ENCODE measurements around the gene JAML. TPM values are rescaled to one million over a fixed set of nuclear protein-coding genes. Genes with fewer than 3 reads are reported as not detected.

The JAML gene
- total RNA-seq, 6 experiments from 2014 or later: 1.5 to 9.1 (median 3.2) TPM

GRCh38 chr11:118217575-118217974 lies 7.2 kb downstream of the JAML start:
- Histone ChIP-seq H3K27me3 (no peaks in the 10 kb centered on the region), H3K27ac (no peak overlapping the region)
- TF ChIP-seq POLR2A (IDR thresholded peaks at IDR 0.05) (no peak), CTCF (IDR thresholded peaks at IDR 0.05) (no peak)

GRCh38 chr11:118216621-118217481 lies 8.0 kb downstream of the JAML start:
- Histone ChIP-seq H3K4me3 (no peak overlapping the region), H3K27me3 (no peaks in the 10 kb centered on the region), H3K27ac (no peak overlapping the region), H3K36me3 (no peaks in the 10 kb centered on the region), H3K9me3 (no peaks in the 10 kb centered on the region), H3K4me1 (peaks cover 0 to 22% (median 10%) of the 10 kb centered on the region in 4 donors)
- 74% methylated on average over 11 of the region's 11 CpGs for WGBS (ENCODE audit: insufficient coverage, low coverage, low lambda C conversion rate, missing lambda C conversion rate)
- no peak for DNase-seq
- no peak for ATAC-seq
- TF ChIP-seq POLR2A (IDR thresholded peaks at IDR 0.05) (no peak), CTCF (IDR thresholded peaks at IDR 0.05) (no peak)
- intact Hi-C loops (cut with DNase I): no loop called here

More at GRCh38 chr11:118217575-118217974, 7.2 kb downstream of the JAML start:
- DNase-seq (no peak), ATAC-seq (no peak)
- no peaks in the 10 kb centered on the region for H3K36me3 ChIP-seq
- no peaks in the 10 kb centered on the region for H3K9me3 ChIP-seq
- H3K4me1 ChIP-seq: peaks cover 0 to 15% (median 7%) of the 10 kb centered on the region in 4 donors
- H3K4me3 ChIP-seq: no peak overlapping the region
- WGBS (ENCODE audit: insufficient coverage, low coverage, low lambda C conversion rate, missing lambda C conversion rate): 69% methylated on average over 3 of the region's 3 CpGs
- intact Hi-C loops (cut with DNase I): no loop called here

GRCh38 chr11:118215765-118216164 lies 9.0 kb downstream of the JAML start:
- DNase-seq (no peak), ATAC-seq (no peak)
- Histone ChIP-seq H3K27me3 (no peaks in the 10 kb centered on the region), H3K4me1 (peaks cover 0 to 29% (median 12%) of the 10 kb centered on the region in 4 donors), H3K4me3 (no peak overlapping the region), H3K9me3 (no peaks in the 10 kb centered on the region), H3K36me3 (no peaks in the 10 kb centered on the region), H3K27ac (no peak overlapping the region)
- 92% methylated on average over 4 of the region's 7 CpGs for WGBS (ENCODE audit: insufficient coverage, low coverage, low lambda C conversion rate, missing lambda C conversion rate)
- intact Hi-C loops (cut with DNase I): no loop called here
- no peak for TF ChIP-seq CTCF (IDR thresholded peaks at IDR 0.05)
- TF ChIP-seq POLR2A (IDR thresholded peaks at IDR 0.05): no peak

- WGBS (ENCODE audit: insufficient coverage, low coverage, low lambda C conversion rate, missing lambda C conversion rate): 74% methylated on average over 3 of the region's 3 CpGs
- ATAC-seq: no peak
- H3K4me1 ChIP-seq: peaks cover 0 to 29% (median 12%) of the 10 kb centered on the region in 4 donors
- intact Hi-C loops (cut with DNase I): no loop called here
- no peak for DNase-seq
- H3K4me3 ChIP-seq: no peak overlapping the region
- H3K36me3 ChIP-seq: no peaks in the 10 kb centered on the region
- TF ChIP-seq CTCF (IDR thresholded peaks at IDR 0.05) (no peak), POLR2A (IDR thresholded peaks at IDR 0.05) (no peak)
- no peak overlapping the region for H3K27ac ChIP-seq
- H3K9me3 ChIP-seq: no peaks in the 10 kb centered on the region
- no peaks in the 10 kb centered on the region for H3K27me3 ChIP-seq
Observed at GRCh38 chr11:118215262-118215661, 9.5 kb downstream of the JAML start.
